H1 (cell line): ENCODE results near the gene AGBL4. TPM values are rescaled to one million over a fixed set of nuclear protein-coding genes. Genes with fewer than 3 reads are reported as not detected.

Experiments used
- CTCF ChIA-PET: fragments of 300-600 bp; sonication (Branson Sonifier 250); formaldehyde crosslinking; loops from one replicate; lab custom pipeline; 2021; ENCODE audit not compliant: partially characterized antibody; lab: Charles Lee
- POLR2A ChIA-PET: fragments of 300-600 bp; sonication (Branson Sonifier 250); formaldehyde crosslinking; loops from one replicate; lab custom pipeline; 2021; ENCODE audit warnings: inconsistent platforms; ENCODE audit not compliant: partially characterized antibody; lab: Charles Lee
- DNase-seq, 2 experiments: peaks; one replicate each; pipeline versions ENCODE4 v3.0.0 to v3.0.0-alpha.2; 2010 to 2022; ENCODE audit warnings: low spot score in 2 of 2, low read depth in 1 of 2, mixed read lengths in 1 of 2
- FAIRE-seq: peaks from 2 replicates; lab custom pipeline; 2011; peaks lifted over from hg19 to GRCh38; lab: Jason Lieb, UNC
- H2AFZ ChIP-seq: 2 replicates; pipeline ENCODE4 v1.8.1; 2012; ENCODE audit warnings: low read length, inconsistent platforms
- H2AK5ac ChIP-seq: 2 replicates; pipeline ENCODE4 v1.6.1; 2013; ENCODE audit warnings: low read depth, low read length
- H2BK120ac ChIP-seq: replicated peaks from 2 replicates; pipeline ENCODE3; 2013; ENCODE audit warnings: low read depth, low read length, inconsistent platforms
- H2BK12ac ChIP-seq: 2 replicates; pipeline ENCODE4 v1.6.1; 2013; ENCODE audit warnings: low read depth, low read length
- H2BK15ac ChIP-seq: 2 replicates; pipeline ENCODE4 v1.6.1; 2013; ENCODE audit warnings: low read length
- H2BK20ac ChIP-seq: 2 replicates; pipeline ENCODE4 v1.6.1; 2013; ENCODE audit warnings: low read length
- H2BK5ac ChIP-seq: 2 replicates; pipeline ENCODE4 v1.6.1; 2013; ENCODE audit warnings: low read depth, low read length
- H3K14ac ChIP-seq: 2 replicates; pipeline ENCODE4 v1.6.1; 2013; ENCODE audit warnings: inconsistent platforms; ENCODE audit not compliant: insufficient read length
- H3K18ac ChIP-seq: 2 replicates; pipeline ENCODE4 v1.6.1; 2013; ENCODE audit warnings: low read length; ENCODE audit errors: extremely low read depth
- H3K23ac ChIP-seq: 2 replicates; pipeline ENCODE4 v1.6.1; 2013; ENCODE audit warnings: inconsistent platforms; ENCODE audit not compliant: insufficient read length
- H3K23me2 ChIP-seq: 2 replicates; pipeline ENCODE4 v1.6.1; 2013; ENCODE audit warnings: low read depth, low read length
- H3K27ac ChIP-seq: 2 replicates; pipeline ENCODE4 v1.6.1; 2011; ENCODE audit warnings: low read depth, low read length, inconsistent platforms
- H3K27me3 ChIP-seq, 4 experiments: replicated peaks in 1 of 4; 1 replicate in 1 of 4; 2 replicates in 3 of 4; pipeline versions ENCODE4 v1.6.1 to v1.8.1; 2011 to 2013; ENCODE audit warnings: low read length in 3 of 4, mild to moderate bottlenecking in 3 of 4, inconsistent platforms in 2 of 4, mixed read lengths in 2 of 4, moderate library complexity in 1 of 4; ENCODE audit not compliant: control insufficient read depth in 3 of 4, insufficient read depth in 3 of 4; ENCODE audit errors: extremely low read depth in 1 of 4
- H3K36me3 ChIP-seq, 4 experiments: 2 replicates each; pipeline versions ENCODE4 v1.6.1 to v1.8.1; 2011 to 2013; ENCODE audit warnings: mild to moderate bottlenecking in 4 of 4, low read length in 3 of 4, moderate library complexity in 2 of 4, control low read depth in 1 of 4, inconsistent platforms in 1 of 4; ENCODE audit not compliant: insufficient read depth in 4 of 4, control insufficient read depth in 2 of 4
- H3K4ac ChIP-seq: replicated peaks from 2 replicates; pipeline ENCODE3; 2013; ENCODE audit warnings: low read length, low read depth, mixed read lengths, inconsistent platforms; ENCODE audit not compliant: insufficient read length
- H3K4me1 ChIP-seq, 4 experiments: replicated peaks in 1 of 4; 1 replicate in 1 of 4; 2 replicates in 3 of 4; pipeline versions ENCODE4 v1.6.1 to v1.8.1; 2011 to 2013; ENCODE audit warnings: low read length in 3 of 4, inconsistent platforms in 2 of 4, mixed read lengths in 1 of 4; ENCODE audit not compliant: insufficient read depth in 4 of 4, control insufficient read depth in 3 of 4
- H3K4me2 ChIP-seq, 2 experiments: 2 replicates each; pipeline versions ENCODE4 v1.6.1 to v1.8.1; 2011 to 2013; ENCODE audit warnings: low read depth in 2 of 2, low read length in 2 of 2, control low read depth in 1 of 2, inconsistent platforms in 1 of 2, mild to moderate bottlenecking in 1 of 2; ENCODE audit not compliant: insufficient read depth in 1 of 2
- H3K4me3 ChIP-seq, 4 experiments: fragments of 200-600, 300-600 bp in 1 of 4; sonication (generic), shearing (Covaris generic), sonication (Bioruptor Twin) in 1 of 4; 2 replicates each; pipeline versions ENCODE4 v1.5.1 to v1.8.1; 2011 to 2016; ENCODE audit warnings: low read length in 4 of 4, low read depth in 3 of 4, control low read depth in 2 of 4, inconsistent platforms in 2 of 4, mild to moderate bottlenecking in 2 of 4, mixed read lengths in 1 of 4, moderate library complexity in 1 of 4; ENCODE audit not compliant: insufficient read depth in 2 of 4; ENCODE audit errors: extremely low read depth in 1 of 4
- H3K56ac ChIP-seq: replicated peaks from 2 replicates; pipeline ENCODE3; 2013; ENCODE audit warnings: low read depth, mild to moderate bottlenecking, mixed read lengths, low read length, inconsistent platforms; ENCODE audit not compliant: insufficient read length
- H3K79me1 ChIP-seq: 2 replicates; pipeline ENCODE4 v1.6.1; 2013; ENCODE audit warnings: low read depth, low read length, control low read depth
- H3K79me2 ChIP-seq, 2 experiments: 2 replicates each; pipeline versions ENCODE4 v1.6.1 to v1.8.1; 2012 to 2013; ENCODE audit warnings: low read length in 2 of 2, mild to moderate bottlenecking in 2 of 2, inconsistent platforms in 1 of 2; ENCODE audit not compliant: insufficient read depth in 2 of 2, control insufficient read depth in 1 of 2
- H3K9ac ChIP-seq, 4 experiments: replicated peaks in 1 of 4; 1 replicate in 1 of 4; 2 replicates in 3 of 4; pipeline versions ENCODE4 v1.6.1 to v1.8.1; 2011 to 2013; ENCODE audit warnings: low read depth in 3 of 4, low read length in 3 of 4, control low read depth in 2 of 4, mild to moderate bottlenecking in 2 of 4, moderate library complexity in 2 of 4, inconsistent platforms in 1 of 4; ENCODE audit errors: extremely low read depth in 1 of 4
- H3K9me3 ChIP-seq, 2 experiments: 2 replicates each; pipeline versions ENCODE4 v1.6.1 to v1.8.1; 2012 to 2013; ENCODE audit warnings: mild to moderate bottlenecking in 2 of 2, moderate library complexity in 2 of 2, control low read depth in 1 of 2, inconsistent platforms in 1 of 2, low read depth in 1 of 2, low read length in 1 of 2, mixed read lengths in 1 of 2; ENCODE audit not compliant: insufficient read depth in 2 of 2
- H4K20me1 ChIP-seq, 2 experiments: replicated peaks in 1 of 2; 2 replicates each; pipeline versions ENCODE3 to v1.8.1; 2011 to 2013; ENCODE audit warnings: inconsistent platforms in 2 of 2, low read length in 2 of 2, mild to moderate bottlenecking in 1 of 2; ENCODE audit not compliant: insufficient read depth in 2 of 2, control insufficient read depth in 1 of 2
- H4K5ac ChIP-seq: 2 replicates; pipeline ENCODE4 v1.6.1; 2013; ENCODE audit warnings: low read length, low read depth, mixed read lengths, inconsistent platforms; ENCODE audit not compliant: insufficient read length
- H4K8ac ChIP-seq: 2 replicates; pipeline ENCODE4 v1.8.0; 2013; ENCODE audit warnings: mild to moderate bottlenecking, moderate library complexity, low read length, inconsistent platforms; ENCODE audit not compliant: insufficient read depth; ENCODE audit errors: extremely low read depth
- H4K91ac ChIP-seq: replicated peaks from 2 replicates; pipeline ENCODE3; 2013; ENCODE audit warnings: low read length, mixed read lengths, inconsistent platforms; ENCODE audit not compliant: insufficient read length
- polyA plus RNA-seq, 7 experiments: library from polyadenylated mRNA; depleted of rRNA in 3 of 7; stranded (reverse) in 5 of 7; unstranded in 2 of 7; fragments of >200 nt in 5 of 7; fragments of 200-250 nt in 2 of 7; gene quantifications; 1 replicate in 5 of 7; 2 replicates in 1 of 7; 4 replicates in 1 of 7; pipeline versions ENCODE4 v1.2.1 to v1.2.3, GENCODE V29; 2011 to 2013; ENCODE audit warnings: missing spikeins in 2 of 7, mixed read lengths in 2 of 7
- total RNA-seq: library from RNA; stranded (reverse); fragmentation: NEBNext Ultra II Directional; extraction: Animal tissue kit (Norgen Biotek cat#: 25700); gene quantifications from 2 replicates; pipeline ENCODE4 v1.2.1, GENCODE V29; 2021

The AGBL4 gene
- total and polyA plus RNA-seq, 2 of the 8 experiments (the other 6 are each of a cell fraction or from before 2014, with no cell fraction given), result 0.41 to 0.45 TPM

DNA sequence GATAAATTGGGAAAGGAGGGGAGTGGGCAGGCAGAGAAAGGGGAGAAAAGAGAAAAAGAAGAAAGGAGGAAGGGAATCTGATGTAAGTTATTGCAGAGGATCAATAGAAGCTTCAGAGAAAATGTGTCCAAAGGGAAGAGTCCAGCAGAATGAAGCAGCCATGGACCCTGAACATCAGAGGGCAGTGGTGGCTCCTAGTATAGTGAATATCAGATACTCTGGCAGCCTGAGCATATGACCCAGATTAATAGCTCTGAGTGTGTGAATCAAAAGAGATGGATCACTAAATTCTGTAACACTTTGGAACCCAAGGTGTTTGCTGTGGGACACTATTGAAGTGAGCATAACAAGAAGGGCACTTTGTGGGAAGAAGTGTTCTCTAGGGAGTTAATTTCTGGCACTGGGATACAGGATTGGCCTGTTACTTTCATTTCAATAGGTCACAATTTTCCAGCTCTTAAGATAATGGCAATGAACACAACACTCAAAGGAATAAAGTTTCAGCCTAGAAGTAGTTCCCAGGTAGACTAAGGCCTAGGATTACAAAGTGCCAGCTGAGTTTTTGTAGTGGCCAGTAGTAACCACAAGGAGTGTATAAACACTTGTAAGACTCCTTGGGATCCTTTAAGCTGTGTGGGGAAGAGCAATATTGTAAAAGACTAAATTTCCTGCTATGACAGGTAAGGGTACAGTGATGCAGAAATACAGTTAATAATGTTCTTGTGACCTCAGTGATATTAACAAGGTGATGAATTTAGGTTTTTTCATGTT lies 1082.6 kb downstream of the AGBL4 start:
- Histone ChIP-seq H2AFZ (no peak overlapping the region), H4K5ac (no peak overlapping the region), H3K4ac (no peak overlapping the region), H3K14ac (no peak overlapping the region), H4K91ac (no peak overlapping the region), H3K27me3 (no peaks in the 10 kb centered on the region), H3K27ac (no peak overlapping the region), H3K23ac (no peak overlapping the region), H3K79me1 (no peaks in the 10 kb centered on the region), H4K8ac (no peak overlapping the region), H2BK20ac (no peak overlapping the region), H3K9me3 (peaks cover 69 to 87% of the 10 kb centered on the region in 2 experiments), H3K79me2 (no peaks in the 10 kb centered on the region), H2BK120ac (no peak overlapping the region), H3K4me1 (no peaks in the 10 kb centered on the region), H3K4me3 (no peak overlapping the region), H3K23me2 (no peaks in the 10 kb centered on the region), H3K18ac (no peak overlapping the region), H2AK5ac (no peak overlapping the region), H2BK12ac (no peak overlapping the region), H3K36me3 (no peaks in the 10 kb centered on the region), H3K4me2 (no peak overlapping the region), H2BK15ac (no peak overlapping the region), H3K9ac (no peak overlapping the region), H2BK5ac (no peak overlapping the region), H3K56ac (no peak overlapping the region), H4K20me1 (no peaks in the 10 kb centered on the region)
- POLR2A ChIA-PET, result no interaction called here
- CTCF ChIA-PET, result interaction anchor here (1.1 to 1.2 kb wide), 2 partner anchors 9 to 20 kb away, joined by 3 read pairs; no protein-coding TSS in a partner anchor
- no peak for FAIRE-seq
- DNase-seq, result no peak
